Renal pelvis (tissue), 4 donors: ENCODE results near the gene ABLIM1. TPM values are rescaled to one million over a fixed set of nuclear protein-coding genes. Genes with fewer than 3 reads are reported as not detected.
A peak's percentile ranks its signal among the peaks of the same experiment; 100 is the strongest.

Experiments
- DNase-seq: peaks from one replicate; pipeline ENCODE4 v3.0.0-alpha.2; 2013
- polyA plus RNA-seq, 3 donors: library from polyadenylated mRNA; unstranded; fragments of 120-200 nt; gene quantifications; one replicate each; pipeline ENCODE4 v1.2.1, GENCODE V29; 2013; ENCODE audit not compliant: insufficient read length in 3 of 3

Gene ABLIM1
- polyA plus RNA-seq, 3 donors, result 82.3 to 116 (median 108) TPM

- peak; percentile 65 for DNase-seq
These were observed 186.8 kb downstream of the ABLIM1 start for GRCh38 chr10:114470956-114471905.

DNA sequence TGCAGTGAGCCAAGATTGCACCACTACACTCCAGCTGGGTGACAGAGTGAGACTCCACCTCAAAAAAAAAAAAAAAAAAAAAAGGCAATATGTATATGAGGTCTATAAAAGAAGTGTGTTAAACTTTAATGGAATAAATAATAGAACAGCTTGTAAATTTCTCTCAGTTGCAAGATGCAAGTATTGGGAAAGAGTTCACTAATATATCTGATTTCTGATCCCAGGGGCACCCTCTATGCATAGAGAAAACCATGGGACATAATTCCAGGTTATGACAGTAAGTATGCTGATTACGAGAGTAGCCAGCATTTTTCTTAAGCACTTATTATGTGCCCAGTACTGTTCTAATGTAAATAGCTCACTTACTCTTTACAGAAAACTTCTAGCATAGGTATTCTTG is 187.7 kb downstream of the ABLIM1 start:
- no peak for DNase-seq

DNA sequence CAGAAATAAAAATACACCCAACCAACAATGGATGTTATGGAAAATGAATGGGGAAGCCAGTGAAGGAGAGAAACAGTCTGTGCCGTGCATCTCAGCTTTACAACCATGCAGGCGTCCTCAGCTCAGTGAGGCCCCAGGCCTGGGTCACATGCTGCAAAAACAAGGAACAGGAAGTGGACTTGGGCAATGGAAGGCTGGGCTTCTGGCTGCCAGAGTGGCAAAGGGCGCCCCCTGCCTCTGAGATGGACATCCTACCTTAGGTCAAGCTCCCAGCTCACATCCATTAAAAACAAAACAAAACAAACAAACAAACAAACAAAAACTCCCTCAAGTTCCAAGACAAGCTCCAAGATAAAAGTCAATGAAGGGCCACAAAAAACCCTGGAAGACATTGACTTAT is 199.1 kb downstream of the ABLIM1 start:
- DNase-seq, result no peak

- no peak for DNase-seq
These were observed 199.7 kb downstream of the ABLIM1 start for GRCh38 chr10:114458216-114458920.

GRCh38 chr10:114453576-114453975 is 204.5 kb downstream of the ABLIM1 start:
- no peak for DNase-seq

DNA sequence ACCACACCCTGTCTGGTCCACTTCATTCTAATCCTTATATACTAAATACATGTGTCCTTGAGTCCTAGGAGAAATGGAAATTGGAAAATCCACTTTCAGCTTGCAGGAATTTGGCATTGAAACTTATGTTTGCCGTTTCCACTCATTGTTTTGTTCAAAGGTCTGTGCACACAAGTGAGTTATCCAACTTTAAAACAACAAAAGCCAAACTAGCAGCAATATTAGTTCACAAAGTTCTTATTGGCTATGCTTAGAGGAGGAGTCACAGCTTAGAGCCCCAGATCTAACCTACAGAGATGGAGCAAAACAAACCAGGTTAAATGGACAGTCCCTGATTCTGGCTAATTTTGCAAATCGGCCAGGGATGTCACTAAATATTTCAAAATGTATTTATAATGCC is 209.2 kb downstream of the ABLIM1 start:
- no peak for DNase-seq

DNA sequence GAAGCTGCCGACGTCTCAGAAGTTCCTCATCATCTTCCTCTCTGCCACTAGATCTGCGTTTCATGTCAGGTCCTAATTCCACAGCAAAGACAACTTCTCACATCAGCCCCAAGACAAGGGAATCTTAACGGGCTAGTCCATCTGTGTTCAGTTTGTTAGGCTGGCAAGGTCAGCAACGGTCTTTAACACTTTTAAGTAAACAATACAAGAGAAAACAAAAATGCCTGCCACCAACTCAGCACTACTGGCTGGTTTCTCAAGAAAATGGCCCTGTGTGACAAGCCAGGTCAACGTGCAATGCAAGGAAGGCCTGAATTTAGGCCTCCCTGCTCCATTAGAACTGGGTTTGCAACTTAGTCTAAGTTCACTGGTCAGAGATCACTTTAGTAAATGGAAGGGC is 212.7 kb downstream of the ABLIM1 start:
- DNase-seq, result no peak

GRCh38 chr10:114444819-114445218 is 213.3 kb downstream of the ABLIM1 start:
- DNase-seq, result no peak

- no peak for DNase-seq
These were observed 215.9 kb downstream of the ABLIM1 start for GRCh38 chr10:114442091-114442630.

DNA sequence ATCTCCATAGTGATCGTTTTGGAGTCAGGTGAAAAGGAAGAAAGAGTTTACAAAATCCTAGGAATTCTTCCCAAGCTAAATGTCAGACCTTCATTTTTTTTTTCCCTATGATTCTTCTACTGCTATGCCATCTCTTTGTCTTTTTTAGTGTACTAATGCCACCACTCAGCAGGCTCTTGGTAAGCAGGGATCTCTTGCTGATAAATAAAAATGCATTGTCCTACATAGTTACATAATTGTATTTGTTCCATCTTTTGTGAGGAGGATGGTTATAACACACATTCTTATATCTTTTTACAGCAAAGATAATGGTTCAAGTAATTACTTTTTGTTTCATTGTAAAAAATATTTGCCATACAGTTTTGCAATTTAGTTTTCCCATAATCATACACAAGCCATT is 217.0 kb downstream of the ABLIM1 start:
- no peak for DNase-seq

DNA sequence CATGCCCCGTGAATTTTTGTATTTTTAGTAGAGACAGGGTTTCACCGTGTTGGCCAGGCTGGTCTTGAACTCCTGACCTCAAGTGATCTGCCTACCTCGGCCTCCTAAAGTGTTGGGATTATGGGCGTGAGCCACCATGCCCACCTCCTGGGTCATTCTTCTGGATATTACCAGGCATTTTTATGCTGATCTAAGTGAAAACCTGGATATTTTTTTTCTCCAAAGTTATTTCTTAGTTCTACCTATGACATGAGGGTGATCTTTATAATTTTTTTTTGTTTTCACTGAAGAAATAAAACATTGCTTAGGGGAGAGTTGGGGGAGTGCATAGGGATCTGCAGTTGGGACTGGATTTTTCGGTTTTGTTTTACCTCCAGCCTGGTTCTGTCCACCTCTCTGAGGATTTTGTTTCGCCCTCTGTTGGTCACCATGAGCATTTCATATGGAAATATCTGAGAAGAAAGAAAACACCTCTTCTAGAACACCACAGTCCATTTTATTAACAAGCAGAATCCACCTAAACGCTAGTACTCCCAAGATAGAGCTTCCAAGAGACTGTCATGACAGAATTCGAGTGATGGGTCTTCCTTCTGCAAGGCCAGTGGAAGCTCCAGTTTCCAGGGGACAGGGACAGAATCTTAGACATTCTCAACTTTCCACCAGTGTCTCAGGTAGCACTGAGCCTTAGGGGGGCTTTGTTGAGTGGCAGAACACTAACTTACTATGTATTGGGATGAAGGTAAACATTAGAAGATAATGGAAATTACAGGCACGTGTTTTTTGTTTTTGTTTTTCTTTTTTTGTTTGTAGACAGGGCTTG is 220.4 kb downstream of the ABLIM1 start:
- DNase-seq, result no peak

GRCh38 chr10:114436941-114437340 is 221.1 kb downstream of the ABLIM1 start:
- DNase-seq, result no peak

GRCh38 chr10:114432566-114433093 is 225.4 kb downstream of the ABLIM1 start:
- DNase-seq, result no peak

DNA sequence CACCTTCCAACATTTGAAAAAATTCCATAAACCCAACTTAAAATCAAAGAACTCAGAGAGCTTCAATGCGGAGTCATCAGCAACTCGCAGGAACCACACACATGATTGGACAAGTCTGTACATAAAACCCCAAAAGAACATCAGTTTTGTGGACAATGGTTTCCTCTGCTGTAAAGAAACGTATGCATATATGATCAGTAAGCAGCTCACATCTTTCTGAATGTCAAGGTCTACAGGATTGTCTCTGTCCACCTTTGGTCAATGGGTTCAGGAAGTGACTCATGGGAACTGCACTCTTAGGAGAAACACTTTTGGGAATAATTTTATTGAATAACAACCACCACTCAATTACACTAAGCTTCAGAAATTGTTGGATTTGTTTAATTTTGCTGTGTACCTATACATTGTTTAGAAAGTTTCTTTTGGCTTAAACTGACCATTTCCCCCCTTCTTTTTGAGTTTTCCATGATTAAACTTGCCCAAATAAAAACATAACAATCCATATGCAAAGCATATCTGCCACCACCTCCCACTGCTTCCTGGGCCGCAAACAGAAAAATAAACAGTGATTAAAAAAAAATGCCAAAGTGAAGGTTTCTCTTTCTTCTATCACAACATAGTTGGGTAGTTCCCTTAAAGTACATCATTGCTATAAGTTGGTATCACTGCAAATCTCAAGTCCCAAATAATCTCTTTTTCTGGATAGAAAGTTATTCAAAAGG is 226.5 kb downstream of the ABLIM1 start:
- no peak for DNase-seq

DNA sequence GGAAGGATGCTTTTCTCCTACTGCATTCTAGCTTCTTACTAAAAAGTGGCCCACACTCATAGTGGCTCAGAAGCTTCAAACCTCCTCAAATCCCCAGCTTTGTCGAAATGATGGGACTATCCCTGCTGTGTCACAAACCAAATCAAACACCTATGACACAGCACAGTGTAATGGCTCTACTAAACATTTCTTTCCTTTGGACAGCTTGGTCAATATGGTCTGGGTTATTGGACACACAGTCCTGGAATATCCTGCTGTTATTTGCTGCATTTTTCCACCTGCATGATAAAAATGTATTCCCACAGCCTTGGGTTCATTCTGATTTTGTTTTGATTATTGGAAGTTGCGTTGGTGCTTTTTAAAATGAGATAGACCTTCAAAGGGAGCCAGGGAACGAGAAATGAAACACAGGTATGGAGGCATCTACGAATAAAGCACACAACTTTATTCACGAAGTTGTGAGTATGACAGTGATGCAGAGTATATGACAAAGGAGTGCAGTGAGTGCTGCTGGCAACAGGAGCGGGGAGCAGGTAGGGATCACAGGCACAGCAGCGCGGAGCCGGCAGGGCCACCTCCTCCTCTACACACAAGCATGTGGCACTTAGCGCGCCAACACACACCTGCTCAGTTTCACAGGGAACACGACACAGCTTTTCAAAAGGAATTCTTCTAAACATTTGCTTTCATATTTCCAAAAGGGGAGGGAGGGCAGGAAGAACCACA is 227.2 kb downstream of the ABLIM1 start:
- DNase-seq, result no peak

DNA sequence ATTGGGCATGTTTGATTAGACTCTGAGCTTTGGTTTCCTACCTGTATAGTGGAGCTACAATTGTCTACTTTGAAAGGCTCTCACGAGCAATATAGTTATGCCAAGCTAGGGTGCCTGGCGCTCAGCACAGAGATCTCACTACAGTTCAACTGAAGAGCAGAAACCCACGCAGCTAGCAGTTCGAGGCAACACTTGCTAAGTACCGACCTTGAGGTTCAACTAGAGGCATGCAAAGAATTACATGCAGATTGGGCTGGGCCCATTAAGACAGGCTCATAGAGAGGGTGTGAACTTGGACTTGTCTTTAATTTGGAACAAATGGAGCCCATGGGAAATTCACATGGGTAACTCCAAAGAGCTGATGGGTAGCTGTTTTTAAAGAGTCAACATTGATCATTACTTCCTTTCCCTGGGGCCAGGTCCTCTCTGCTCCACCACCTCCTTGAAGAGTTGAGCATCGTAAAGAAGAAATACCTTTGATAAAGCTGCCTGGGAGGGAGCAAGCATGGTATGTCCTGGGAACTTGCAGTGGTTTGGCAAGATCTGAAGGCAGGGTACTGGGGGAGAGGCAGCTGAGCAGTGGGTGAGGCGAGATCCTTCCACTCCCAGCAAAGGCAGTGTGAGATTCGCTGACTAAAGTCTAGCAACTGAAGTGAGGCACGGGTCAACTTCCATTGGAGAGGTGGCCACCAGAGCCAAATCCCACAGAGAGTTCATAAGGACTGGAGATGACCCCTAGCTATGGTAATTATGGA is 228.3 kb downstream of the ABLIM1 start:
- DNase-seq, result no peak

- DNase-seq, result no peak
These were observed 230.8 kb downstream of the ABLIM1 start for GRCh38 chr10:114427124-114427852.

DNA sequence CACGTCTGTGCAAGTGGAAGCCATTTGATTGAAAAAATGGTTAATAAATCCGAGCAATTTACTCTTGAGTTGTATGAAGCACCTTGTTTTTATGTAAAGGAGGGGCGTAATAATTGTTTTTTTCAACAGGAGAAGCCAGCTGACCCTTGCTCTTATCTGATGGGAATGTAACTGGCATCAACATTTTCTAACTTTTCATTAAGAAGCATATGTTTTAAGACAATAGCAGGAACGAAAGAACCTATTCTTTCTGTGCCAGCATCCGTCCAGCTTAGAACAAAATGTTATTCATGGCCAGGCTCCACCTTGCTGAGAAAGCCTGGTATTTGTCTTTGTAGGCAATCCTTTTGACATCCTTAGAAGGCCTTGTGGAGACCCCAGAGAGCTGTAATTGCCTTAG is 231.6 kb downstream of the ABLIM1 start:
- DNase-seq, result no peak
